HG03378 (cell line): Measurements from ENCODE around the gene ZCCHC7.

ENCODE experiments used
- ATAC-seq: cut with Tn5 transposase; IDR thresholded peaks from one replicate; pipeline ENCODE4 v1.9.1; 2021; ENCODE audit warnings: mild to moderate bottlenecking, moderate library complexity; ENCODE audit not compliant: unreplicated experiment

ZCCHC7 gene

DNA sequence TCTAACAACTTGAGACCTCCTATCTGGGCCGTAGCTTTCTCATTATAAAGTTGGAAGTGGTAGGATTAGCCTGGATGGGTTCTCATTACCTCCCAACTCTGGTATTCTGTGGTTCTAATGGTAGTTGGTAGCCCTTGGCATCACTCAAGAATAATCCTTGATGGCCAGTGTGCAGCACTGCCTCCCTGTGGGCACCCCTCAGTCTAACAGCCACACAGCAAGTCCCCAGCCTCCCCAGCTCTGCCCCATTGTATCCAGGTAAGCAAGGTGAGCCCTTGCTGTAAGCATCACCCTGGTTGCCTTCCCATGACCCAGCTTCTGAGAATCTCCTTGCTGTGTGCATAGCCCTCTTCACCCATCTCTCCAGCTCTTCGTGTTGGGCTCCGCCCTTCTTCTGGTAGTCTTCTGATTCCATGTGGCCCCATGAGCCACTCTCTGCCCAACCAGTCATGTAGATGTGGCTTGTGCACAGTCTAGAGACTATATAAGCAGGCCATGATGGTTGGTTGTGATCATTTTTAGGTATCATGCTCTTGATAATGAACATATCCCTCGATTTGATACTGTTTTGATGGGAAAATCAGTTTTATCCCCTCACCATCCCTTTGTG lies 244.5 kb downstream of the ZCCHC7 start:
- no peak for ATAC-seq

DNA sequence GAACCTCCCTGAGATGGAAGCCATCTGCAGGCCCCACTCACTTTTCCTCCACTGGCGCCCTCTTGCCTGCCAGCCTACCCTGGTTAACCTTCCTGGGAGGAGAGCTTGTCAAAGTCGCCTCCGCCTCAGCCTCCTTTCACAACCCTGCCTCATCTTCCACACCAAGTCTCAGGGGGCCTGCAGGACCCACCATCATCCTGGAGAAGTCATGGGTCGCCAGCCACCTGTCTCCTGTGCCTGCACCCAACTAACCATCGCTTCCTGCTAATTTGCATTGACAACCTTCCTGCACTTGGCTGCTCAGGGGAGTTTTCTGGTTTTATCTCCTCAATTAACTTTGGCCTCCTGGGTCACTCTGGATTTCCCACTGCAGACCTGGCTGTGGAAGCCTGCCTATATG lies 249.3 kb downstream of the ZCCHC7 start:
- ATAC-seq, result peak; percentile 33

DNA sequence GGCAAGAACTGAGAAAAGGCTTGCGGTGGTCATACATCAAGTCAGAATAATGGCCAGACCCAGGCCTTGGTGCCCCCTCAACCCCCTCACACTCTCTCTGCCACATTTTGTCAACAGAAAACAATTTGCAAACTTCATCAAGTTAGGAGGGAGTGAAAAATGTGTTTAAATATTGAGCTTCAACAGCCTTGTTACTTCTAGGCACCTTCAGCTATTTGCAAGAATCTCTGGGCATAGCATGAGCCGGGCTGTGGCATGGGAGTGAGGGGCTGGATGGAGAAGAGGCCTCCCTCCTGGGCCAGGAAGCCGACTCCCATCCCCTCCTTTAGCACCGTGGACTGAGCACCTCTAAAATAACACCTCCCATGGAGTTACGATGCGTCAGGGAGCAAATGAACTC lies 249.9 kb downstream of the ZCCHC7 start:
- ATAC-seq, result no peak

DNA sequence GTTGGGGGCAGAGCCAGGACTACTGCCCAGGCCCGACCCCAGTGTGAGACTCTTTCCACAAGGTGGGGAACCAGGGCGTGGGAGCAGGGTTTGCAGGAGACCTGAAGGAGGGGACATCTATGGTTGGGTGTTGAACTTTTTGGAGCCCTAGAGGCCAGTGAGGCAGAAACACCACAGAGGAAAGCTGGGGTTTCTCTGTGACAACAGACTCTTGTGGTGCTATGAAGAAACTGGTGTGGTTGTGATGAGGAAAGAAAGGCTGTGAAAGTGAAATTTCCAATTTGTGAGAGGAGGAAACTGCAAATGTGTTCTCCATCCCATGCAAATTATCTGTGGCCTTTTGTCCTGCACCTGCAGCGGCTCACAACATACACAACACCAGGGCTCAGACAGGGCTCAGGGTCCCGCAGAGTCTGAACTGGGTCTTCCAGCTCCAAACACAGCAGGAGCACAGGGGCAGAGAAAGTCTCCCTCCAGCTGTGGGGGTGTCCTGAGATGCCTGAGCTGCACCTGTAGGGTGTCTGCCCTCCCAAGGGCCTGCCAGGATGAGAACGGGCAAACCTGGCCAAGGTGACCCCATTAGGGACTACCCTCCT lies 250.7 kb downstream of the ZCCHC7 start:
- peak; percentile 64 for ATAC-seq

DNA sequence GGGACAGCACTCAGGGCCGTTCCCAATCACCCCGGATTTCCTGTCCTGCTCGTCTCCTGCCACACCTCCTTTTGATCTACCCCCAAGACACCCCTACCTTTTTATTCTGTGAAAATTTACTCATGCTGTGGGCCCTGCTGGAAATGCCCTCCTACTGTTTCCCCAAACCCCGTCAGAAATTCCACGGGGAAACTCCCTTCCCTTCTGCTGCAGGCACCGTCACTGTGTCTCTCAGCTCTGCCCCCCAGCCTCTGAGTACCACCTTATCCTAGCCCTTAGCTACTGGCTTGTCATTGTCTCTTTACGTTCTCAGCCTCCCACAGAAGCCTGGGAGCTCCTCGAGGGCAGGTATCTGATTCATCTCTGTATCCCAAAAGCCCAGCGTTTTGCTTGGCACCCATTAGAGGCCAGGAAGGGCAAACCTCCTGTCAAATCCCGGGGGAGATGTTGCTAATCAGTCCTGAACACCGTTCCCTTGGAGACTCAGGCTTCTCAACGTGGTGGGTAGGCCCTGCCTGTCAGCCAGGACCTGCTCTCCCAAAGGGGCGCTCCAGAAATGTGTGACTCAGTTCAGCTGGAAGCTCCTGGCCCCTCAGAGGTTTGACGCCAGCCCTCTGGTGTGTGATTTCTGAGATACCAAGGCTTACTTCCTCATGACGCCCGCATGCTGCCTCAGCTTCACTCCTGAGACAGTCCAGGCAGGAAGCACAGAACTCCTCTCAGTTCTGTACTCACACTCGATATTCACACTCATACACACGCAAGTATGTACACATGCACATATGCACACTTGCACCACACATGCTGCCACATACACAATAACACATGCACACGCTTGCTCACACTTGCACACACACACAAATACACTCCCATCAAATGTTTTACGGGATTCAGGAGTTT lies 251.4 kb downstream of the ZCCHC7 start:
- ATAC-seq, result peak; percentile 10

DNA sequence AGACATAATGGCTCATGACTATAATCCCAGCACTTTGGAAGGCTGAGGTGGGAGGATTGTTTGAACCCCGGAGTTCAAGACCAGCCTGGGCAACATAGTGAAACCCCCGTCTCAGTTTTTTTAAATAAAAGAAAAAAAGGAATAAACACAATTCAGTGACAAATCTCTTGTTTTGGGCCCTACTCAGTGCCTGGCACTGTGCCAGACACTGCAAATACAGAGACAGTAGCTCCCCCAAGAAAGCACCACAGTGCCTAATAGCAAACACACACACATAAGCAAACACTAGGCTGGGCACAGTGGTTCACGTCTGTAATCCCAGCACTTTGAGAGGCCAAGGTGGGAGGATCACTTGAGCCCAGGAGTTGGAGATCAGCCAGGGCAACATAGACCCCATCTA lies 252.5 kb downstream of the ZCCHC7 start:
- no peak for ATAC-seq

DNA sequence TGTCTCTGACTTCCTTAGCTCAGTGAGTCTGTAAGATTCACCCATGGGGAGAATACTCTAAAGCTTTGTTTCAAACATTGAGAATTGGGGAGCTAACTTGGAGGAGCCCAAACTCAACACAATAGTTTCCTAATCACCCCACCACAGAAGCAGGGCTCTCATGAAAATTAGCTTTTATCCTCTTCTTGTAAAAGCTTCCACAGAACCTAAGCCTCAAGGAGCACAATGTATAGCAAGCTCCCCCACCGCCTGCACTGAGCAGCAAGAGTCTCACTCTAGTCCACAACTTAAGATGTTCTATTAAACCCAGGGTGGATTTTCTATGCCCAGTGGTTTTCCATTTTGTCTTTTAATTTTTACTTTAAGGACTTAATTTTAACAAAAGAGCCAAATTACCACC lies 253.2 kb downstream of the ZCCHC7 start:
- no peak for ATAC-seq

DNA sequence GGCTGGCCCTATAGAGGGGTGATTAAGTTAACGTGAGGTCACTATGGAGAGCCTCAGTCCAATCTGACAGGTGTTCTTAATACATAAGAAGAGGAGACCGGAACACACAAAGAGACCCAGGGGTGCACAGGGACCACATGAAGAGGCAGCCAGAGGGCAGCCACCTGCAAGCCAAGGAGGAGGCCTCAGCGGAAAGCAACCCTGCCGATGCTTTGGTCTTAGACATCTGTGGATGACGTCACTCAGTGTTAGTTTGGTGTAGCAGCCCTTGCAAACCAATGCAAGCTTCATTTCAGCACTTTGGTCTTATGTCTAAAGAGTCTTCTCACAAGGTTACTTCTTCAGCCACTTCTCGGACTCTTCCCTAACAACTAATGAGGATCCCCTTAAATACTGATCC lies 254.5 kb downstream of the ZCCHC7 start:
- ATAC-seq, result no peak

DNA sequence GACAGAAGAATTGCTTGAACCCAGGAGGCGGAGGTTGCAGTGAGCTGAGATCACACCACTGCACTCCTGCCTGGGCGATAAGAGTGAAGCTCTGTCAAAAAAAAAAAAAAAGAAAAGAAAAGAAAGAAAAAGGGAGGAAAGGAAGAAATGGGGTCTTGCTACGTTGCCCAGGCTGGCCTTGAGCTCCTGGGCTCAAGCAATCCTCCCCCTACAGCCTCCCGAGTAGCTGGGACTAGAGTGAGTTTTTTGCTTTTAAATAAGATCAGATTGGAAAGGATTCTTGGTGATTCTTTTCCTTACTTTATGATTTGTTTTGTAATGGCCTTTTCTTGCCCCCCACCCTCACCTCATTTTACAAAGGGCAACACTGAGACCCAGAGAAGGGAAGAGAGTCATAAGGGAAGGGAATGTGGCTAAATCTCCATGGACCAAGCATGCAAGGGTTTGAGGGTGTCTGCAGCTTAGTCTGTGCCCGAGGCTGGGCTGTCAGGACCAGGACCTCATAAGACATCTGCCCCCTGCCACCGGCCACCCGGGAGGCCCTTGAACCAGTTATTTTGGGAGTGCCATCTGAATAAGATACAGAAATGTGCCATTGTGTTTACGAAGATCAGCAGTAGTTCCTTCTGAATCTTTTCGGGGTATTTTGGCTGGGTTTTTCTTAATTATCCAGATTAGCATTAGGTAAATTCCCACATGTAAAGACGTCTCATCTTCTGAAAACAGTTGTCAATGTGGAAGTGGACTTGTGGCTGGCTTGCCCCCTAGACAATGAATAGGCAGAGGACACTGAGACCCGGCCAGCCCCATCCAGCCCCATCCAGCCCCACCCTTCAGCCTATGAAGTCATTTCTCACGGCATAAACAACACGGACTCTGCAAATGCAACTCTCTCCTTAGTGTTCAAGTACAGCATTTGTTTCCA lies 257.6 kb downstream of the ZCCHC7 start:
- ATAC-seq, result no peak

DNA sequence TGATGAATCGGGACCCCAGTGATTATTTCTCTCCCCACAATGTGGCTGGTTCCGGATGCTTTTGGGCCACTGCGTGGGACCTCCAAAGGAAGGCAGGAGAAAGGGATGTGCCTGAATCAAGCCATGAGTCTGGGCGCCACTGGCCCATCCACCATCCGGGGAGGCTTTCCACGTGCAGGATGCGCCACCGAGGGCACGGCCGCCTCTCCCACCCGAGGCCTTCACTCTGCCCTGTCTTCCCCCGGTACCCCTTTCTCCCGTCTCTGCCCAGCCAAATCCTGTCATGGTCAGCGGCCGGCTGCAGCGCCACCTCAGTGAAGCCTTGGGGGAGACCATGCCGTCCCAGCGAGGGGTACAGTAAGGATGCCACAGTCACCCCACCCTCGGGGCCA lies 258.2 kb downstream of the ZCCHC7 start:
- no peak for ATAC-seq

DNA sequence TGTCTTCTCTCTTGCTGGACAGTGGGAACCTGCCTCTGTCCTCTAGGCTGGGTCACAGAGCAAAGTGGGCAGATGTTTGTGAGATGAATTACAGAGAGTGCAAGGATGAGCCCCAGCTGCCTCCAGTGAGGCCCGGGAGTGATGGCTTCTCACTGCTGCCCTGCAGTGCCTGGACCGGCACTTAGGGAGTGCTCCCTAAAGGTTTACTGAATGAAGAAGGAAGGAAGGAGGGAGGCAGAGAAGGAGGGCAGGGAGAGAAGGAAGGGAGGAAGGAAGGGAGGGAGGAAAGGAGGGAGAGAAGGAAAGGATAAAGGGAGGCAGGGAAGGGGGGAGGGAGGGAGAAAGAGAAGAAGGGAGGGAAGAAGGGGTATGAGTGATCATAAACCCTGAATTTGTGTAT lies 259.5 kb downstream of the ZCCHC7 start:
- no peak for ATAC-seq

DNA sequence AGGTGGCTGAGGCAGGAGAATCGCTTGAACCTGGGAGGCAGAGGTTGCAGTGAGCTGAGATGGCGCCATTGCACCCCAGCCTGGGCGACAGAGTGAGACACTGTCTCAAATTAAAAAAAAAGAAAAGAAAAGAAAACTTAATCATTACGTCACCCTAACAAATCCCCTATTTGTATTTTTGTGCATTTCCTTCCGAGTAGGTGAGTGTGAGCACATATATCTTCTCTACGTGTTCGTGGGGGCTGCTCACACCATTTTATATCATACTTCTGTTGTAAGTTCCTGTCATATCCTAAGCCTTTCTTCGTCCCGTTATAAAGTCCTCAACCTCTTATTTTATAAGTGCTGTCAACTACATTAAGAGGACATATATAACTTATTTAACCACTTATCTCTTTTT lies 260.2 kb downstream of the ZCCHC7 start:
- ATAC-seq, result no peak

DNA sequence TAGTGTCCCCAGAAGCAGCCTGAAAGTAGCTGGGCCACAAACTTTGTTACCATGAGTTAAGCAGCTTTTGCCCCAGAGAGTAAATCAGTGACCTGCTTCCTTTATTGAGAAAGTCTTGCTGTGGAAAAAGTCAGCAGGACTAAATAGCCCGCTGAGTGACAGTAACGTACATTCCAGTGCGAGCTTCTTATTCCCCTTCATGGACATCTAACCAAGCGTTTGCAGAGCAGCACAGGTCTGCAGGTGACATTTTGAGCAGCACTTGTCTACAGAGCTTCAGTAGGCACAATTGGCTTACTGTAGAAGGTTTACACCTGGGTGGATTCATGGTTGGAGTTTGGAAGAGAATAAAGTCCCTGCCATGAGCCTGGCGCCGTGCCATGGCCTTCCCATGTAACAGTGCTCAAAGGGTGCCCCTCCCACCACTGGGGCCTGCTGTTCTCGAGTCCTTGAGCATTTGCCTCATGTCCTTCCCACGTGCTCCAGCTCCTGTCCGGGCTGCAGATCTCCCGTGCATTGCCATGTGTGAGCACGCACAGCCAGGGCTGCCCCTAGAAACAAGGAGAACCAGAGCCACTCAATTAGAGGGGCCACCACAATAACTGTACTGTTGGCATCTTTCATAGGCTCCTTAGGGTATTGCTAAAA lies 260.8 kb downstream of the ZCCHC7 start:
- ATAC-seq, result no peak

DNA sequence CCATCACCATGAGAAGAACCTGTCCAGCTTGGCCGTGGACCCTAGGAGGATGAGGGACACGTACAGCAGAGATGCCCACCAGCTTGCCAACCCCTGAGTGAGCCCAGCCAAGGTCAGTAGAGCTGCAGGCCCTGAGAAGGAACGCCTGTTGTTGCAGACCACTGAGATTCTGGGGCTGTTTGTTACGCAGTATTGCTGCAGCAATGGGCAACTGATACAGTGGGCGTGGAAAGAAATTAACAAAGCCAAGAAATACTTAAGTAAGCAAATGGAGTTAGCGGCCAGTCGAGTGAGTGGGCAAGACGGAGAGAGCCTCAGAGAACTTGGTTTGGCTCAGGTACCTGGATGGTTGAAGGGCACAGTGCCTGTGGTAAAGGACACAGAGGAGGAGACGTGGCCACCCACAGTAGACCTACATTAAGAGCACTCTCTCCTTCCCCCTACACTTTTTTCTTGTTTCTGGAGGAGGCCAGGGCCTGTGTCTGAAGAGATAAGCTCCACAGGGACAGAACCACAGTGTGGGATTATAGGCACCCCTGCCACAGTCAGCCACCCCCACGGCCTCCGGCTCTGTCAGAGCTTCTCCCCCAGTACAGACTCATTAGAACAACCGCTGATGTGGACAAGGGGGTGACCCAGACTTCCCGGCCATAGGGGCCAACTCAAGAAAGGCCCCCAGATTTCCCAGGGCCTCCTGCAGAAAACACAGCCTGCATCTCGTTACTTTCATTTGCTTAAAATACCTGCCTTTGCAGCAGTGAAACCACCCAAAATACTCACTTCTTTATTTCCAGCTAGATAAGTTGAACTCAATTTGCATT lies 262.0 kb downstream of the ZCCHC7 start:
- no peak for ATAC-seq

DNA sequence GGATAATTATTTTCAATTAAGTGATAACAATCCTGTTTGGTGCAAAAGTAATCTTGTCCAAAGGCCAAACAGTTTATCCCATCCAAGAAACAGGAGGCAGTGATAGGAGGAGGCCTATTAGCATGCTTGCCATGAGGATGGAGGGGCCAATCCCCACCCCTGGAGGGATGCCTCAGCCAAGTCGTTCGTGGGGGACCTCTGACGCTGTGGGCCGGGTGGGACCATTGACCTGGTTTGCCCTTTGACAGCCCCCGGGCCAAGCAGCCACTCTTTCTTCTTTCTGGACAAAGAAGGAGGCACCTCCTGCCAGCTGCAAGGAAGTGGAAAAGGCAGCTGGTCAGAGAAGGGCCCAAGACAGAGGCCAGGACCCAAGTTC lies 262.6 kb downstream of the ZCCHC7 start:
- ATAC-seq, result no peak

DNA sequence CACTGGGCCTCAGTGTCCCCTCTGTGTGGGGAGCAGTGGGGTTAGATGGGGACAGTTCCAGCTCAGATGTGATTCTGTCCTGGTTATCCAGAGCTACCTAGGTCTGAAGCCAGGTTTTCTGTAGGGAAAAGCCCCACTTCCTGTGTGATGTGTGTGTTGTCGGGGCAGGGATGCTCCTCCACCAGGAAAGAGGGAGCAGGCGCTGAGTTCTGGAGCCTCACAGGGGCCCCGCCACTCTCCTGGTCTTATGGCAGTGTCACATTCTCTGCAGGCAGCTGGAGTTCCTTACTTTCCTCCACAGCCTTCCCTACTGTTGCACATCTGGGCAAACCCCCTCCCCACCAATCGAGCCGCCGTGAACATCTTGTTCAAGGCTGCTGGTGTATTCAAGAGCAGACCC lies 263.0 kb downstream of the ZCCHC7 start:
- no peak for ATAC-seq

DNA sequence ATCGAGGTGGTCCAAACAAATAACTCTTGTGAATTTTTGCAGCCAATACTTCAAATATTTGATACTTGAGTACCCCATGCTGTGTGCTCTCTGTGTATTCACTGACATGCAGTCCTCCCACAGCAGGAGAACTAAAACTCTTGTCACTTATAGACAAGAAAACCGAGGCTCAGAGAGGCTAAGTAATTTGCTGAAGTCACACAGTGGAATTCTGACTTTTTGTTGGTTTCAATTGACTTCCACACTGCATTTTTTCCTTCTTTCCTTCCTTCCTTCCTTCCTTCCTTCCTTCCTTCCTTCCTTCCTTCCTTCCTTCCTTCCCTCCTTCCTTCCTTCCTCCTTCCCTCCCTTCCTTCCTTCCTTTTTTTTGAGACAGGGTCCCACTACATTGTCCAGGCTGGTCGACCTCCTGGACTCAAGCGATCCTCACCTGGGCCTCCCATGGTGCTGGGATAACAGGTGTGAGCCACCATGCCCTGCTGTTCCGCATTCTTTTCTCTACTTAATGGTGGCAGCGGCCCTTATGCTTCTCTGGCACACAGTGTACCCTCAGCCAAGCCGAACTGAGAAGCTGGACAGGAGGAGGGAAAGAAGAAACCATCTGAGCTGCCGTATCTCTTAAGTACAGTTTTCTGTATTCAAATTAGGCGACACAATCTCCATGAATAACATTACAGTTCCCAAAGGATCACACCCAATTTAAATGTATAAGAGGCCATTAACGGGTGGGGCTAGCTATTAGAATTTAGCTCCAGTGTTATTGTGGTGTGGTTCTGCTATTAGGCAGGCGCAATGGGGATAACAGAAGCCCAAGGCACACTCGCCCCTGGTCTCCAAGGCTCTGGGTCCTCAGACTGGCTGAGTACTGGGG lies 263.7 kb downstream of the ZCCHC7 start:
- no peak for ATAC-seq

DNA sequence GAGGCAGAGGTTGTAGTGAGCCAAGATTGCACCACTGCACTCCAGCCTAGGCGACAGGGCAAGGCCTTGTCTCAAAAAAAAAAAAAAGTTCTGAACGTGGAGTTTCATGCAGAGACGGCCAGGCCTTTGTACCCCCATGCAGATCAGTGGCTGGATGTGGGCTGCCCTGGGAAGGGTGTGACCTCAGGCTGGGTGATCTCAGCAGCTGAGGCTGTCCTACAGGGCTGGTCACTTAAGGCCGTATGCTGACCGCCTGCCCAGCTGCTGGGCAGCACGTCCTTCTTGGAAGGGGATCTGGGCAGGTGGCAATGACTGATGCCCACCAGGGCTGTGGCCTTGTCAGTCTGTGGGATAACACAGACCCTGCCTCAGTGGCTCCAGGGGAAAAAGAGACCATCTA lies 264.9 kb downstream of the ZCCHC7 start:
- ATAC-seq, result no peak

DNA sequence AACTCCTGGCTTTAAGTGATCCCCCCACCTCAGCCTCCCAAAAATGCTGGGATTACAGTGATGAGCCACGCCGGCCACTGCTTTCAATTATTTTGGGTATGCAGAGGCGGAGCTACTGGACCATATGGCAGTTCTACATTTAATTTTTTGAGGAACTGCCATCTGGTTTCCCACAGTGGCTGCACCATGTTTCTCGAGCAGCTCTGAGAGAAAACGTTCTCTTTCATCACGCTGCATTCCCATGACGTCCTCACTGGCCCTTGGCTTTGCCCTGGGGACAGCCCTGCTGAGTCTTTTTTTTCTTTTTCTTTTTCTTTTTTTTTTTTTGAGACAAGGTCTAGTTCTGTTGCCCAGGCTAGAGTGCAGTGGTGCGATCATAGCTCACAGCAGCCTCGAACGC lies 266.6 kb downstream of the ZCCHC7 start:
- no peak for ATAC-seq
